NCI-H1417 (cell line): ENCODE results near the gene ATF4.
A peak's percentile ranks its signal among the peaks of the same experiment; 100 is the strongest.

Source experiments
- DNase-seq, 3 experiments: peaks; one replicate each; lab custom pipeline; 2025; lab: John Stamatoyannopoulos, UW

ATF4 gene

GRCh38 chr22:39528681-39529486, 8.5 kb downstream of the ATF4 start:
- peak; percentile 86 to 96 (median 89) for DNase-seq

- DNase-seq, result no peak
Measured at GRCh38 chr22:39529487-39529851, 9.1 kb downstream of the ATF4 start.

- no peak for DNase-seq
Measured at GRCh38 chr22:39530116-39530515, 9.8 kb downstream of the ATF4 start.

- DNase-seq, result peak in 1 of 3 experiments; percentile 13
Measured at GRCh38 chr22:39530692-39531331, 10.4 kb downstream of the ATF4 start.

- DNase-seq, result peak; percentile 97 to 99 (median 97)
Measured at GRCh38 chr22:39532215-39533073, 12.1 kb downstream of the ATF4 start, which contains the start of gene RPS19BP1. Gene RPS19BP1 (minus strand): TSS chr22:39532748. CDS start chr22:39532738, 10 bp downstream.

GRCh38 chr22:39534092-39534506, 13.7 kb downstream of the ATF4 start:
- no peak for DNase-seq

- DNase-seq, result peak; percentile 57 to 78 (median 63)
Measured at GRCh38 chr22:39534591-39535356, 14.4 kb downstream of the ATF4 start.

- DNase-seq, result peak in 2 of 3 experiments; percentile 46 to 65
Measured at GRCh38 chr22:39535357-39535725, 15.0 kb downstream of the ATF4 start.

- DNase-seq, result no peak
Measured at GRCh38 chr22:39535831-39536449, 15.6 kb downstream of the ATF4 start.

- no peak for DNase-seq
Measured at GRCh38 chr22:39536711-39537110, 16.3 kb downstream of the ATF4 start.

GRCh38 chr22:39537975-39538374, 17.6 kb downstream of the ATF4 start:
- DNase-seq, result no peak

GRCh38 chr22:39543095-39543494, 22.7 kb downstream of the ATF4 start:
- no peak for DNase-seq

- no peak for DNase-seq
Measured at GRCh38 chr22:39545386-39546365, 25.3 kb downstream of the ATF4 start.

- peak in 1 of 3 experiments; percentile 19 for DNase-seq
Measured at GRCh38 chr22:39546889-39547586, 26.7 kb downstream of the ATF4 start.

- no peak for DNase-seq
Measured at GRCh38 chr22:39547587-39547947, 27.2 kb downstream of the ATF4 start.

- no peak for DNase-seq
Measured at GRCh38 chr22:39553429-39553828, 33.1 kb downstream of the ATF4 start.

GRCh38 chr22:39554151-39554550, 33.8 kb downstream of the ATF4 start:
- DNase-seq, result no peak

- peak in 2 of 3 experiments; percentile 35 to 58 for DNase-seq
Measured at GRCh38 chr22:39556970-39557841, 36.8 kb downstream of the ATF4 start.
